NCI-H460 (cell line): ENCODE measurements around the gene PDE5A. TPM values are rescaled to one million over a fixed set of nuclear protein-coding genes. Genes with fewer than 3 reads are reported as not detected.
A peak's percentile ranks its signal among the peaks of the same experiment; 100 is the strongest.
"Not testable (repeated sequence)": the region's sequence is repeated elsewhere in the genome, so short reads cannot be mapped to it uniquely, and the experiment has no call there.

Experiments used
- DNase-seq: peaks from one replicate; pipeline ENCODE4 v3.0.0-alpha.2; 2016; ENCODE audit warnings: low read depth; ENCODE audit errors: extremely low read depth
- small RNA-seq, 2 experiments: library from RNA; depleted of rRNA; stranded (forward); fragments of <200 nt; gene quantifications; one replicate each; pipeline ENCODE3, GENCODE V24; 2014
- total RNA-seq: library from RNA; depleted of rRNA; stranded (reverse); fragments of >200 nt; shearing (Covaris generic); gene quantifications from 2 replicates; pipeline ENCODE4 v1.2.3, GENCODE V29; 2014

PDE5A gene
- total RNA-seq, 1 experiment from 2014 or later = 0.59 TPM

DNA sequence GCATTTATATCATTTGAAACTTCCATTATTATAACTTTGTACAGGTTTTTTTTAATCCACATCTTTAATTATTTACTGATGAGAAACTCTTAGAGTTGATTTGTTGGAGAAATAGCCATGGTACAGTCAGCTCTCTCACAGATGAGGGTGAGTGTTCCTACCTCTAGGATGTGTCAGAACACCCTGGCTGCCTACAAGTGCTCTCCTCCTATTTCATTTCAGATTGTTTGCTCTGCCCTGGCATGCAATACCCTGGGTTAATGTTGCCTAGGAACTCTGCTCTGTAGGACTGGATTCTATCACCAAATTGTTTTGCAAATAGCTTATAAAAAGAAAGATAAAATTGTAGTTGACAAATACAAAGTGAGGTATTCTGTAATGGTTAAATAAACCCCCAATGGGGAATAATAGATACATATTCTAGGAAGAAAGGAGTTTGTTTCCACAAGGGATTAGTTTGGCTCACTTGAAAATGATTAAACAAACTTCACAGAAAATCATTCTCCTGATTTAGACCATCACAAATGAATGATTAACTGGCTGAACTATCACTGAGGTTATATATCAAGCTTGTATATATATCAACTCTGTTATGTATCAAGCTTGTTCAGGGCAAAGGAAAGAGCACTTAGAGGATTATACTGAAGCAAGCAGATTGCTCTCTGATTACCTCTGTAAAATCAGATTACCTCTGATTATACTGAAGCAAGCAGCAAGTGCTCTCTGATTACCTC is 150.0 kb downstream of the PDE5A start:
- DNase-seq = no peak

DNA sequence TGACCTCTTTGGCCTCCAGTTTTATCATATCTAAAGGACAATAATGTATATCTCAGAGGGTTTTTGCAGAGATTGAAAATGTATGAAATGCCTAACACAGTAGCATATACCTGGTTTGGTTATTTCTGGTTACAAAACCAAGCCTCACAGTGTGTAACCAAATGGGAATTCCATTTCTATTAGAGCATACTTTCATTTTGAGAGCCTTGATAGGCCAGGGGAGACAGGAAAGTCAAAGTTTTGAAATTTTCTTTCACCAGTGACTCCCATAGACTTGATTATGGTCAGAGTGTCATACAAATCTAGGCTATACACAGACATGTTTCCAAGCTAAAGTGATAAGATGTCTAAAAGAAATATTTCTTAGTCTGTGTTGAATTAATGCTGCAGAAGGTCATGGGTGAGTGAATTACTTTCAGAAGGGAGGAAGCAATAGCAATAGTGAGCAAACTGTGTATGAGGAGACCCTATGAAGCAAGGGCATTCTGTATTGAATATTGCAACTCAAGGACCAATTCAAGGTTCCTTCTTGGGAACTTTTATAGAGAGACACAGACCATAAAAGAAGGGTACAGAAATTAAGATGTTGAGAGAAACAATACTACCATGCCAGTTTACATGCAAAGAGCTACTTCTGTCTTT is 151.1 kb downstream of the PDE5A start:
- DNase-seq = no peak

DNA sequence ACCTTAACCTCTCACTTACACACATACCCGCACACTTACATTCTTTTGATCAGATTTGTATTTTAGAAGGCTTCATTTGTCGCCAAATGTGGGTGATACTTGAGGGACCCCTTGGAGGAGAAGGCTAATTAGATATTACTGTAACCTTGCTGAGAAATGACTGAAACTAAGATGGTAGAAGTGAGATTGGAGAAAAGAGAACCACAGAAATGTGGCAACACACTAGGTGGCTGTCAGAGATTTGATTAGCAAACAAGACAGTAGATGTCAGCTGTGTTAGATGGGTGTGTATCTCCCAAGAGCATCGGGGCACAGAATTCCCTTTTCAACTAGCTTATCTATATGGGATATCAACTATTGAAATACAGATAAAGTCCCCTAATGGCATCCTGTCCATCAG is 157.3 kb downstream of the PDE5A start:
- no peak for DNase-seq

DNA sequence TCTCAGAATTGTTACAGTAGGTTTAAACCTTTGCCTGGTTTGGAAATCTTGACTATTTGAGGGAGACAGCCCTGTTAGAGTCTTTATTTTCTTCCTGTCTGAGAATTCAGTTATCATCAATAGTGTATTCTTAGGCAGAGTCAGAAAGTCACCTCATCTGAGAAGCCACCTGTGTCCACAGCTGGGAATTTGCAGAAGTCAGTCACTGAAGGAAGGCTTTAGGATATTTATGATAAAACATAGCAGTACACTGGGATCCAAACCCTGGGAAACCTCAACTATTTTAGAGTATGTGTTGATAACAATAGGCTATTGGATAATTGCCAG is 157.9 kb downstream of the PDE5A start:
- DNase-seq = not testable (repeated sequence)

DNA sequence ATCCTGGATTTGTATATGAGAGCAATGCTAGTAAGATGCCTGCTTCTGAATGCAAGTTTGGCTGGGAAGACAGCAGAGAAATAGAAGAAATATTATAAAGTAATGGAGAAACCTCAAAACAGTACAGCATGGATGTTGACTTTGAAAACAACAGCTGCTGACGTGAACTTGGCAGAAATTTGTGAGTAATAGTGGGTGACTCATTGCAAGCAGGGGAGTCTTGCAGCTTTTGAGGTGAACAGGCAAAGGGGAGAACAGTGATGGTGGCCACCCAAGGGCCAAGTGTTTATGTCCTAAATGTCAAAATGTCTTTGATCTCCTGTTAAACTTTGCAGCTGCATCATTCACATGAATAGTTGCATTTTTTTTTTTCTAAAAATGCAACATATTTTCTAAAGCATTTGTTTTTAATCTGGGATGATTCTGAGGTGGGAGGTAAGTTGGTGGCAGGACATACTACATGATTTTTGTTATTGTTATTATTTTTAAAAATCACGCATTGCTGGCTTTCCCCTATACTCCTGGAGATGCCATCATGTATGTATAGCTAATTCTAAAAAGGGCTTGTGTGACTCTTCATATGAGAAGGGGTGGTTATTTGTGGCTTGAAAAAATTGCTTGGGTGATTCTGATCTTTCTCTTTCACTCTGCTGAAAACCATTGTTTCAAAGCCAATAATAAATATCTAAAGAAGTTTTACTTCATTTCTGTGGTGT is 158.4 kb downstream of the PDE5A start:
- DNase-seq = not testable (repeated sequence)

DNA sequence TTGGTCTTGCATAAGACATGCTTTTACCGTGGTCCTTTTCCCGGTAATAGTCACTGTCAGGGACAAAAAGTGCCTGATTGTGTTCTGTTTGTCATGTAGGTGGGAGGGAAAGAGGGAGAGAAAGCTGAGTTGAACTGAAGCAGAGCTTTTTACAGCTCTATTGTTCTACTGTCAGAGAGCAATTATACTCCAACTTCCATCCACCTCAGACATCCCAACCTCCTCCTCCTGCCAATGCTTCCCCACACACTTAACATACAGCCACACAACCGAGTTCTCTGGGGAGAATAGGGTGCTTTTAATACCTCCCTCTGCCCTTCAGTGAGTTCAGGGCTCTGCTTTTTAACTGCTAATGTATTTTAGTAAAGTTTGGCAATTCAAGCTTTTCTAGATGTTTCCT is 159.6 kb downstream of the PDE5A start:
- not testable (repeated sequence) for DNase-seq

DNA sequence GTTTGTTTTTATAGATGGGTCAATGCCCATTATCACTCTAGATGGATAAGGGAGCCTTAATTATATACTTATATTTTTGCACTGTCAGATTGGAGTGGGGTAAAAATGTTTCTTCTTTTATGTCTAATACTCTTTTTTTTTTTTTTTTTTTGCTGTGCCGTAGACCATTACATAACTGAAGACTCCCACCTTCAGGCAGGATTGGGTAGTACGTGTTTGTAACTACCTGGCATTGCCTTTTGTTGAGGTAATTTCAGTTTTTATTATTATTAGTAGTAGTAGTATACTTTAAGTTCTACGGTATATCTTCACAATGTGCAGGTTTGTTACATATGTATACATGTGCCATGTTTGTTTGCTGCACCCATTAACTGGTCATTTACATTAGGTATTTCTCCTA is 165.9 kb downstream of the PDE5A start:
- DNase-seq = not testable (repeated sequence)

DNA sequence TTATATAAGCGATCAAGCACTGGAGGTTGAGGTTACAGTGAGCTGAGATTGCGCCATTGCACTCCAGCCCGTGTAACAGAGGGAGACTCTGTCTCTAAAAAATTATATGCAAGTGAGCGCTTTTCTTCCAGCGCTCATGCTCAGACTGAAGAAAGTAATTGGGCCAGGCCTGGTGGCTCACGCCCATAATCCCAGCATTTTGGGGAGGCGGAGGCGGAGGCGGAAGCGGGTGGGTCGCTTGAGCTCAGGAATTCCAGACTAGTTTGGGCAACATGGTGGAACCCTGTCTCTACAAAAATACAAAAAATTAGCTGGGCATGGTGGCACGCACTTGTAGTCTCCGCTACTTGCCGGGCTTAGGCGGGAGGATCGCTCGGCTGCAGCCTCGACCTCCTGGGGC is 172.9 kb downstream of the PDE5A start:
- not testable (repeated sequence) for DNase-seq

DNA sequence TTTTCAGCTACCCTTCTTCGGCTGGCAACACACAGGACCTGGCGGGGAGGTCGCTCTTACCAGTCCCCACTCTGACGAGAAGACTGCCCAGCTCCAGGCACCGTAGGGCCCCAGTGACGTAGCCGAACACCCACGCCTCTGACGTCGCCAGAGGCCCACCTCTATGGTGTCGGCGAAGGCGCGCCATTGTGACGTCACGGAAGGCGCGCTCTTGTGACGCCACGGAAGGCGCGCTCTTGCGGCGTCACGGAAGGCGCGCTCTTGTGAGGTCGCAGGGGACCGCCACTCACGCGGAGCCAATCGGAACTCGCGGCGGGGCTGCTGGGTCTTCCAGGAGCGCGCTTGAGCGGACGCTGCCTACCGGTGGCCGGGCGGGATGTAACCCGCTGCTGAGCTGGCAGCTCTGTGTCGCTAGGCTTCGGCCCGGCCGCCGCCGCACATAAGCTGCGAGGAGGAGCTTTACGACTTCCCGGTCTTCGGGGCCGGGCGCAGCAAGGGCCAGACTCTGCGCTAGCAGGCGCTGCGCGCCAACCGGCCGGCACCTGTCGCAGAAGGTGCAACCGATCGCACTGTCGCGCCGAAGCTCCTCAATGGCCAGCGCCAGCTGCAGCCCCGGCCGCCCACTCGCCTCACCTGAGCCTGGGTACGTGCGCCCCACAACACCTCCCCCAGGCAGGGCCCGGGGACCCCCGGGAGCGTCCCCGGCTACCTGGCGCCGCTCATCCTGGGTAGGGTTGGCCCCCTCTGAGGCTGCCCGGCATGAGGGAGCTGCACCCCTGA is 173.9 kb downstream of the PDE5A start:
- peak; percentile 91 for DNase-seq

DNA sequence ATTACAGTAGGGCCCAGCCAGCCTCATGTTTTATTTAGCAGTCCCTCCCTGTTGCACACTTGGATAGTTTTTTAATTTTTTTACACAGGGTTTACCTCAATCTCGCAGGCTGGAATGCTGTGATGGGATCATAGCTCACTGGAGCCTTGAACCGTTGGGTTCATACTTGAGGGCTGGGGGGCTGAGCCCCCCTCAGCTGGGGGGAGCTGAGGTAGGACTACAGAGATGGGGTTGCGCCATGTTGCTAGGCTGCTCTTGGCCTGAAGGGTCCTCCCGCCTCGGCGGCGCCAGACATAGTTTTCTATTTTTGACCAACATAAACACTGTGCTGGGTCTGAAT is 174.5 kb downstream of the PDE5A start:
- not testable (repeated sequence) for DNase-seq

DNA sequence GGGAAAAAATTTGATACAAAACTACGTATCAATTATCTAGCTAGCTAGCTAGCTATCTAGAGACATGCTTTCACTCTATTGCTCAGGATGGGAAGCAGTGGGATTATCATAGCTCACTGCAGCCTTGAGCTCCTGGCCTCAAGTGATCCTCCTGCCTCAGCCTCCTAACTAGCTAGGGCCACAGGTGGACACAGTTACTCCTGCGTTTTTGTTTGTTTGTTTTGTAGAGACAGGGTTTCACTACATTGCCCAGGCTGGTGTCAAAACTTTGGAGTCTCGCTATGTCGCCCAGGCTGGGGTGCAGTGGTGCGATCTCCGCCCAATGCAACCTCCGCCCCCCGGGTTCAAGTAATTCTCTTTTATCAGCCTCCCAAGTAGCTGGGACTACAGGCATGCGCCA is 175.3 kb downstream of the PDE5A start:
- DNase-seq = not testable (repeated sequence)

DNA sequence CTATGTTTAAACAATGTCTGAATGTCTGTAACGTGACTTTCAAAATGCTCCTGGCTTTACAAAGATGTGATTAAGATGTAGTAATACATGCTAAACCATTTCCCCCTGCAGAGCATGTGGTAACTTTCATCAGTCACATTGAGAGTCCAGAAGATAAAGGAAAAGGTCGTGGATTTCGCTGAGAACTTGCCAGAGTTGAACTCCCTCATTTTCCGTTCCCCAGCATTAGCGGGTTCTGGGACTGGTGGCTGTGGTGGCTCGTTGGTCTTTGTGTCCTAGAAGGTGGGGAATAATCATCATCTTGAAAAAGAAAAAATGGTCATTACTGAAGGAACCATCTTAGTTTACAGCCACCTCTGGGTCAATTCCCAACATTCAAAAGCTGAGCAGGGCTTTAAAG is 178.8 kb downstream of the PDE5A start:
- DNase-seq = not testable (repeated sequence)

Small RNA genes within 50 kb of the gene (small RNA-seq; reads per million reads assigned to genes)
- gene RF00614 = 0 reads per million in 2 experiments
